SKM-1 (cell line): Measurements from ENCODE around the gene ACO1.

Experiments used
- DNase-seq: peaks from one replicate; lab custom pipeline; 2025; ENCODE audit not compliant: unreplicated experiment; lab: John Stamatoyannopoulos, UW

The ACO1 gene

GRCh38 chr9:32414856-32415255 is 30.4 kb downstream of the ACO1 start:
- no peak for DNase-seq

- DNase-seq: no peak
Observed at GRCh38 chr9:32419921-32420320, 35.5 kb downstream of the ACO1 start.

GRCh38 chr9:32422237-32422806 is 37.9 kb downstream of the ACO1 start:
- DNase-seq: no peak

GRCh38 chr9:32423371-32423770 is 38.9 kb downstream of the ACO1 start:
- DNase-seq: no peak

- no peak for DNase-seq
Observed at GRCh38 chr9:32424616-32425015, 40.2 kb downstream of the ACO1 start.

- no peak for DNase-seq
Observed at GRCh38 chr9:32426278-32426939, 42.0 kb downstream of the ACO1 start.

GRCh38 chr9:32427111-32427873 is 42.8 kb downstream of the ACO1 start:
- DNase-seq: no peak

- DNase-seq: no peak
Observed at GRCh38 chr9:32430720-32431119, 46.3 kb downstream of the ACO1 start.

- DNase-seq: no peak
Observed at GRCh38 chr9:32431196-32431595, 46.8 kb downstream of the ACO1 start.

GRCh38 chr9:32431940-32432555 is 47.6 kb downstream of the ACO1 start:
- DNase-seq: no peak

GRCh38 chr9:32434892-32435291 is 50.4 kb downstream of the ACO1 start:
- no peak for DNase-seq

GRCh38 chr9:32441678-32442077 is 57.2 kb downstream of the ACO1 start:
- no peak for DNase-seq

GRCh38 chr9:32442433-32442832 is 58.0 kb downstream of the ACO1 start:
- no peak for DNase-seq

GRCh38 chr9:32449969-32450368 is 65.5 kb downstream of the ACO1 start:
- DNase-seq: no peak

GRCh38 chr9:32454280-32454679 is 69.8 kb downstream of the ACO1 start:
- no peak for DNase-seq

- DNase-seq: no peak
Observed at GRCh38 chr9:32455738-32456137, 71.3 kb downstream of the ACO1 start.

GRCh38 chr9:32456564-32456963 is 72.1 kb downstream of the ACO1 start:
- no peak for DNase-seq

GRCh38 chr9:32463500-32464293 is 79.3 kb downstream of the ACO1 start:
- DNase-seq: no peak

GRCh38 chr9:32468740-32469139 is 84.3 kb downstream of the ACO1 start:
- no peak for DNase-seq

GRCh38 chr9:32472344-32472743 is 87.9 kb downstream of the ACO1 start:
- DNase-seq: no peak

- no peak for DNase-seq
Observed at GRCh38 chr9:32483343-32483742, 98.9 kb downstream of the ACO1 start.
